Endothelial cell of umbilical vein (primary cell): ENCODE data around the gene CLPSL2. TPM values are rescaled to one million over a fixed set of nuclear protein-coding genes. Genes with fewer than 3 reads are reported as not detected.
"Not testable (repeated sequence)": the region's sequence is repeated elsewhere in the genome, so short reads cannot be mapped to it uniquely, and the experiment has no call there.

Experiments
- BruUV-seq: library from RNA; stranded (reverse); fragments of 400-500 nt; replicated peaks from 2 replicates; lab custom pipeline; 2021; lab: Mats Ljungman, UMichigan
- CTCF ChIA-PET: fragments of 300-600, 350-600 bp; sonication (Branson Sonifier 250); formaldehyde crosslinking; loops from one replicate; lab custom pipeline; 2021; ENCODE audit warnings: antibody characterized with exemption, inconsistent platforms; lab: Charles Lee
- POLR2A ChIA-PET: fragments of 300-600, 350-600 bp; sonication (Branson Sonifier 250); formaldehyde crosslinking; loops from one replicate; lab custom pipeline; 2021; ENCODE audit warnings: antibody characterized with exemption, inconsistent platforms; lab: Charles Lee
- DNase-seq: peaks from one replicate; pipeline ENCODE4 v3.0.0-alpha.2; 2011; ENCODE audit warnings: low read depth, low spot score
- FAIRE-seq: peaks from 2 replicates; lab custom pipeline; 2011; peaks lifted over from hg19 to GRCh38; lab: Jason Lieb, UNC
- H2AFZ ChIP-seq: 2 replicates; pipeline ENCODE4 v1.6.0; 2012; ENCODE audit warnings: low read depth, low read length, control low read depth, inconsistent platforms
- H3K27ac ChIP-seq: 2 replicates; pipeline ENCODE4 v1.5.1; 2011; ENCODE audit warnings: low read depth, mild to moderate bottlenecking, control low read depth, low read length, moderate library complexity; ENCODE audit not compliant: insufficient read depth
- H3K27me3 ChIP-seq, 2 experiments: 2 replicates each; pipeline versions ENCODE4 v1.6.0 to v1.6.1; 2011; ENCODE audit warnings: low read length in 2 of 2, mixed read lengths in 1 of 2; ENCODE audit not compliant: control insufficient read depth in 2 of 2, insufficient read depth in 2 of 2
- H3K36me3 ChIP-seq, 2 experiments: 2 replicates in 1 of 2; 3 replicates in 1 of 2; pipeline ENCODE4 v1.5.1; 2011; ENCODE audit warnings: low read length in 2 of 2, mild to moderate bottlenecking in 1 of 2, moderate library complexity in 1 of 2; ENCODE audit not compliant: control insufficient read depth in 2 of 2, insufficient read depth in 2 of 2; ENCODE audit errors: extremely low read depth in 1 of 2
- H3K4me1 ChIP-seq: 3 replicates; pipeline ENCODE4 v1.5.1; 2011; ENCODE audit warnings: mild to moderate bottlenecking, low read length; ENCODE audit not compliant: control insufficient read depth, insufficient read depth; ENCODE audit errors: extremely low read depth
- H3K4me2 ChIP-seq: 2 replicates; pipeline ENCODE4 v1.6.1; 2011; ENCODE audit warnings: low read length, control low read depth, mixed read lengths; ENCODE audit not compliant: insufficient read depth
- H3K4me3 ChIP-seq, 3 experiments: fragments of 200-600 bp in 1 of 3; sonication (generic), shearing (Covaris generic) in 1 of 3; replicated peaks in 1 of 3; 2 replicates each; pipeline ENCODE4 v1.5.1; 2011 to 2016; ENCODE audit warnings: control low read depth in 3 of 3, low read length in 3 of 3, mild to moderate bottlenecking in 2 of 3, inconsistent platforms in 1 of 3, low read depth in 1 of 3, moderate library complexity in 1 of 3; ENCODE audit not compliant: insufficient read depth in 1 of 3
- H3K79me2 ChIP-seq: 2 replicates; pipeline ENCODE4 v1.6.0; 2012; ENCODE audit warnings: low read length, inconsistent platforms; ENCODE audit not compliant: control insufficient read depth, insufficient read depth
- H3K9ac ChIP-seq: replicated peaks from 2 replicates; pipeline ENCODE3; 2011; ENCODE audit warnings: low read length, control low read depth; ENCODE audit not compliant: insufficient read depth; ENCODE audit errors: extremely low read depth
- H3K9me1 ChIP-seq: replicated peaks from 3 replicates; pipeline ENCODE4 v1.6.0; 2011; ENCODE audit warnings: mild to moderate bottlenecking, low read length; ENCODE audit not compliant: control insufficient read depth, insufficient read depth; ENCODE audit errors: extremely low read depth
- H3K9me3 ChIP-seq: replicated peaks from 2 replicates; pipeline ENCODE4 v1.5.1; 2012; ENCODE audit warnings: low read length, inconsistent platforms; ENCODE audit not compliant: control insufficient read depth, insufficient read depth
- H4K20me1 ChIP-seq: replicated peaks from 2 replicates; pipeline ENCODE3; 2011; ENCODE audit warnings: mild to moderate bottlenecking, low read length; ENCODE audit not compliant: control insufficient read depth, insufficient read depth; ENCODE audit errors: extremely low read depth
- EZH2 ChIP-seq: IDR thresholded peaks from 2 replicates; pipeline ENCODE4 v1.6.1; 2012; ENCODE audit warnings: borderline replicate concordance, low read depth, mild to moderate bottlenecking, moderate library complexity, low read length, inconsistent platforms; ENCODE audit not compliant: severe bottlenecking
- FOS ChIP-seq: IDR thresholded peaks from 2 replicates; pipeline ENCODE4 v1.6.1; 2011; ENCODE audit warnings: mild to moderate bottlenecking, low read length, moderate library complexity, borderline replicate concordance; ENCODE audit not compliant: insufficient read depth
- GATA2 ChIP-seq: IDR thresholded peaks from 2 replicates; pipeline ENCODE4 v1.7.0; 2011; ENCODE audit warnings: low read depth, mild to moderate bottlenecking, moderate library complexity, mixed read lengths, low read length; ENCODE audit not compliant: insufficient read length, insufficient read depth
- JUN ChIP-seq: IDR thresholded peaks from 2 replicates; pipeline ENCODE4 v1.6.1; 2011; ENCODE audit warnings: borderline replicate concordance, low read depth; ENCODE audit not compliant: insufficient read length, insufficient read depth
- MYC ChIP-seq: IDR thresholded peaks from one replicate; pipeline ENCODE4 v1.6.1; 2011; ENCODE audit warnings: mild to moderate bottlenecking, low read depth, low read length
- POLR2A ChIP-seq: IDR thresholded peaks from 2 replicates; pipeline ENCODE4 v1.6.1; 2012; ENCODE audit warnings: low read depth, mild to moderate bottlenecking, control low read depth, low read length
- POLR2AphosphoS5 ChIP-seq: IDR thresholded peaks from 2 replicates; pipeline ENCODE4 v1.6.1; 2012; ENCODE audit warnings: low read depth, mild to moderate bottlenecking, control low read depth, low read length, moderate library complexity; ENCODE audit not compliant: insufficient read depth
- dilution Hi-C: fragments of 300-500 bp; cut with MboI; formaldehyde crosslinking; loops from one replicate; pipeline ENCODE4 v1.15.0; 2019; ENCODE audit warnings: low sequenced_read_pairs; ENCODE audit not compliant: extremely low pct_ligation_motif_present
- intact Hi-C: fragments of 100-400 bp; cut with micrococcal nuclease; formaldehyde crosslinking; loops from one replicate; pipeline ENCODE4 v1.10.0; 2022
- polyA plus RNA-seq, 4 experiments: library from polyadenylated mRNA; depleted of rRNA in 3 of 4; stranded (reverse) in 3 of 4; unstranded in 1 of 4; fragments of >200 nt; gene quantifications; 2 replicates each; pipeline versions ENCODE4 v1.2.1 to v1.2.3, GENCODE V29; 2011 to 2012; ENCODE audit warnings: missing spikeins in 1 of 4
- total RNA-seq: library from RNA; stranded (reverse); gene quantifications from 2 replicates; pipeline ENCODE4 v1.2.3, GENCODE V29; 2021
- TF ChIP-seq, protein P1 (sequence below): IDR thresholded peaks from 2 replicates; pipeline ENCODE4 v1.6.1; 2011; ENCODE audit not compliant: insufficient read depth, insufficient read length
- TF ChIP-seq, protein P2 (sequence below), 2 donors: IDR thresholded peaks; 1 replicate in 1 of 2; 2 replicates in 1 of 2; pipeline ENCODE4 v1.5.1; 2011; ENCODE audit warnings: low read length in 2 of 2, mild to moderate bottlenecking in 2 of 2, moderate library complexity in 2 of 2, control low read depth in 1 of 2, inconsistent platforms in 1 of 2, low read depth in 1 of 2; ENCODE audit not compliant: insufficient read depth in 1 of 2; ENCODE audit errors: extremely low read depth in 1 of 2

Gene CLPSL2
- total and polyA plus RNA-seq, 2 donors (not counting 3 experiments of a cell fraction or from before 2014, with no cell fraction given): not detected

DNA sequence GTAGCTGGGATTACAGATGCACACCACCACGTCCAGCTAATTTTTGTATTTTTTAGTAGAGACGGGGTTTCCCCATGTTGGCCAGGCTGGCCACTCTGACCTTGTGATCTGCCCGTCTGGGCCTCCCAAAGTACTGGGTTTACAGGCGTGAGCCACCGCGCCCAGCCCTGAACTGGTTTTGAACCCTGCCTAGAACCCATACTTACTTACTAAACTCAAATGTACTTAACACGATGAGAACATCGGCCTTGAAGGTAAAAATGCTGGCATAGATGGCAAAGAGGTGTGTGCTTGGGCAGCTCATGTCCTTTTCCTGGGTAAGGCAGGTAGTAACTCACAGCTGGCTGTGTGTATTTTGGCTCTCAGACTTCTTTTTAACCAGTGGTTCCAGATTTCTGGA lies 42.8 kb upstream of the CLPSL2 start:
- no peaks in the 10 kb centered on the region for H3K36me3 ChIP-seq
- no peak overlapping the region for H3K4me2 ChIP-seq
- H3K9ac ChIP-seq: no peak overlapping the region
- DNase-seq: no peak
- no peaks in the 10 kb centered on the region for H4K20me1 ChIP-seq
- TF ChIP-seq FOS (no peak), JUN (no peak), POLR2AphosphoS5 (no peak), GATA2 (no peak), EZH2 (no peak), MYC (no peak), POLR2A (no peak)
- TF ChIP-seq, protein P1, sequence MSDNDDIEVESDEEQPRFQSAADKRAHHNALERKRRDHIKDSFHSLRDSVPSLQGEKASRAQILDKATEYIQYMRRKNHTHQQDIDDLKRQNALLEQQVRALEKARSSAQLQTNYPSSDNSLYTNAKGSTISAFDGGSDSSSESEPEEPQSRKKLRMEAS: no peak
- TF ChIP-seq, protein P2, sequence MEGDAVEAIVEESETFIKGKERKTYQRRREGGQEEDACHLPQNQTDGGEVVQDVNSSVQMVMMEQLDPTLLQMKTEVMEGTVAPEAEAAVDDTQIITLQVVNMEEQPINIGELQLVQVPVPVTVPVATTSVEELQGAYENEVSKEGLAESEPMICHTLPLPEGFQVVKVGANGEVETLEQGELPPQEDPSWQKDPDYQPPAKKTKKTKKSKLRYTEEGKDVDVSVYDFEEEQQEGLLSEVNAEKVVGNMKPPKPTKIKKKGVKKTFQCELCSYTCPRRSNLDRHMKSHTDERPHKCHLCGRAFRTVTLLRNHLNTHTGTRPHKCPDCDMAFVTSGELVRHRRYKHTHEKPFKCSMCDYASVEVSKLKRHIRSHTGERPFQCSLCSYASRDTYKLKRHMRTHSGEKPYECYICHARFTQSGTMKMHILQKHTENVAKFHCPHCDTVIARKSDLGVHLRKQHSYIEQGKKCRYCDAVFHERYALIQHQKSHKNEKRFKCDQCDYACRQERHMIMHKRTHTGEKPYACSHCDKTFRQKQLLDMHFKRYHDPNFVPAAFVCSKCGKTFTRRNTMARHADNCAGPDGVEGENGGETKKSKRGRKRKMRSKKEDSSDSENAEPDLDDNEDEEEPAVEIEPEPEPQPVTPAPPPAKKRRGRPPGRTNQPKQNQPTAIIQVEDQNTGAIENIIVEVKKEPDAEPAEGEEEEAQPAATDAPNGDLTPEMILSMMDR (IDR thresholded peaks at IDR 0.05; ENCODE audit: extremely low read depth in 1 of 2, insufficient read depth in 1 of 2, low read depth in 1 of 2, low read length in 2 of 2): no peak
- no peak overlapping the region for H3K4me3 ChIP-seq
- dilution Hi-C loops: no loop called here
- no peaks in the 10 kb centered on the region for H3K9me3 ChIP-seq
- FAIRE-seq: no peak
- H3K27ac ChIP-seq: no peak overlapping the region
- H3K27me3 ChIP-seq: no peaks in the 10 kb centered on the region
- intact Hi-C loops: loop anchor here (2.0 to 10.0 kb wide), 2 partner anchors 137 to 439 kb away; partner anchors contain the start of gene DEF6
- ChIA-PET CTCF (interaction anchor here (0.9 to 7.9 kb wide), 7 partner anchors 14 to 211 kb away, joined by 3 to 252 read pairs (median 6); no protein-coding TSS in a partner anchor), POLR2A (no interaction called here)
- no peaks in the 10 kb centered on the region for H3K9me1 ChIP-seq
- peaks cover 20% of the 10 kb centered on the region for H3K4me1 ChIP-seq
- H3K79me2 ChIP-seq: no peaks in the 10 kb centered on the region
- no TSS peak for BruUV-seq
- no peak overlapping the region for H2AFZ ChIP-seq

DNA sequence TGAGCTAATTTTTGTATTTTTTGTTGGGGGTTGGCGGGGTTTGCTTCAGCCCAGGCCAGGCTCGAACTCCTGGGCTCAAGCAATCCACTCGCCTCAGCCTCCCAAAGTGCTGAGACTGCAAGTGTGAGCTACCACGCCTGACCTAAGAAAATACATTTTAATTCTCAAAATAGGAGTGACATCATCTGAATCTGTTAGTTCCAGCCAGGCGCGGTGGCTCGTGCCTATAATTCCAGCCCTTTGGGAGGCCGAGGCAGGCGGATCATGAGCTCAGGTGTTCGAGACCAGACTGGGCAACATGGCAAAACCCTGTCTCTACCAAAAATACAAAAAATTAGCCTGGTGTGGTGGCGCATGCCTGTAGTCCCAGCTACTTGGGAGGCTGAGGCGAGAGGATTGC lies 42.1 kb upstream of the CLPSL2 start:
- POLR2A ChIA-PET: not testable (repeated sequence)

More for the DNA sequence above, 42.1 kb upstream of the CLPSL2 start:
- H3K4me2 ChIP-seq, DNase-seq, H3K27me3 ChIP-seq, H3K9me3 ChIP-seq, BruUV-seq, dilution Hi-C loops, FAIRE-seq, H3K9ac ChIP-seq, H4K20me1 ChIP-seq, H2AFZ ChIP-seq, H3K27ac ChIP-seq, H3K79me2 ChIP-seq, H3K4me3 ChIP-seq, H3K9me1 ChIP-seq, H3K36me3 ChIP-seq: not testable (repeated sequence)
- CTCF ChIA-PET: interaction anchor here (1.0 to 7.9 kb wide), 4 partner anchors 110 to 212 kb away, joined by 4 to 252 read pairs (median 8); no protein-coding TSS in a partner anchor
- intact Hi-C loops: loop anchor here (10.0 kb wide), 1 partner anchor 440 kb away; the partner anchor contains the start of gene DEF6
- H3K4me1 ChIP-seq: peaks cover 18% of the 10 kb centered on the region
